ENCODE data around the gene DMAC2L.
"Not testable (repeated sequence)": the region's sequence is repeated elsewhere in the genome, so short reads cannot be mapped to it uniquely, and the experiment has no call there.

Gene DMAC2L

GRCh38 chr14:50331596-50331995, 19.5 kb downstream of the DMAC2L start:
- no peak for DNase-seq

GRCh38 chr14:50333014-50333509, 20.9 kb downstream of the DMAC2L start:
- DNase-seq: no peak

- no peak for DNase-seq
Observed at GRCh38 chr14:50334211-50334610, 22.1 kb downstream of the DMAC2L start.

- peak; percentile 73 for DNase-seq
Observed at GRCh38 chr14:50335389-50335788, 23.3 kb downstream of the DMAC2L start.

- DNase-seq: peak; percentile 65
Observed at GRCh38 chr14:50335989-50336824, 24.1 kb downstream of the DMAC2L start.

- no peak for DNase-seq
Observed at GRCh38 chr14:50338587-50338986, 26.5 kb downstream of the DMAC2L start.

GRCh38 chr14:50339178-50339804, 27.2 kb downstream of the DMAC2L start:
- no peak for DNase-seq

GRCh38 chr14:50340045-50340444, 27.9 kb downstream of the DMAC2L start:
- DNase-seq: no peak

- DNase-seq: no peak
Observed at GRCh38 chr14:50340963-50341362, 28.8 kb downstream of the DMAC2L start.

- DNase-seq: peak; percentile 63
Observed at GRCh38 chr14:50342221-50343078, 30.3 kb downstream of the DMAC2L start.

GRCh38 chr14:50343434-50343833, 31.3 kb downstream of the DMAC2L start:
- no peak for DNase-seq

GRCh38 chr14:50344116-50344775, 32.1 kb downstream of the DMAC2L start:
- DNase-seq: no peak

GRCh38 chr14:50344876-50345563, 32.9 kb downstream of the DMAC2L start:
- DNase-seq: no peak

GRCh38 chr14:50345846-50346422, 33.8 kb downstream of the DMAC2L start:
- no peak for DNase-seq

GRCh38 chr14:50347521-50347920, 35.4 kb downstream of the DMAC2L start:
- DNase-seq: no peak

- DNase-seq: no peak
Observed at GRCh38 chr14:50348933-50349332, 36.8 kb downstream of the DMAC2L start.

- DNase-seq: no peak
Observed at GRCh38 chr14:50350975-50351374, 38.9 kb downstream of the DMAC2L start.

GRCh38 chr14:50352584-50352983, 40.5 kb downstream of the DMAC2L start:
- DNase-seq: no peak

- no peak for DNase-seq
Observed at GRCh38 chr14:50353126-50353525, 41.0 kb downstream of the DMAC2L start.

- DNase-seq: no peak
Observed at GRCh38 chr14:50354527-50354926, 42.4 kb downstream of the DMAC2L start.

- no peak for DNase-seq
Observed at GRCh38 chr14:50355692-50356091, 43.6 kb downstream of the DMAC2L start.

- DNase-seq: not testable (repeated sequence)
Observed at GRCh38 chr14:50356283-50356682, 44.2 kb downstream of the DMAC2L start.
